NCI-H2029 (cell line): ENCODE results near the gene PGP.
A peak's percentile ranks its signal among the peaks of the same experiment; 100 is the strongest.

Source experiments
- DNase-seq: peaks from one replicate; lab custom pipeline; 2025; lab: John Stamatoyannopoulos, UW

PGP gene

DNA sequence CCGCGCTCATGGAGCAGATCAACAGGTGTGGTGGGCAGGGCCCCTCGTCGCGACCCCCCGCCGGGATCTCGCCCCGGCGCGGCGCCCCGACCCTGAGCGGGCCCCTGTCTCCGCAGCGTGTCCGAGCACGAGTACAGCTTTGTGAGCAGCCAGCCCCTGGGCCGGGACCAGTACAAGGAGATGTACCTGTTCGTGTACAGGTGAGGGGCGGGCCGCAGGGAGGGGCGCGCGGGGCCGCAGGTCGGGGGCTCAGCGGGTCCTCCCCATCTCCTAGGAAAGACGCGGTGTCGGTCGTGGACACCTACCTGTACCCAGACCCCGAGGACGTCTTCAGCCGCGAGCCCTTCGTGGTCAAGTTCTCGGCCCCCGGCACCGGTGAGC is 22.5 kb upstream of the PGP start:
- DNase-seq: no peak

DNA sequence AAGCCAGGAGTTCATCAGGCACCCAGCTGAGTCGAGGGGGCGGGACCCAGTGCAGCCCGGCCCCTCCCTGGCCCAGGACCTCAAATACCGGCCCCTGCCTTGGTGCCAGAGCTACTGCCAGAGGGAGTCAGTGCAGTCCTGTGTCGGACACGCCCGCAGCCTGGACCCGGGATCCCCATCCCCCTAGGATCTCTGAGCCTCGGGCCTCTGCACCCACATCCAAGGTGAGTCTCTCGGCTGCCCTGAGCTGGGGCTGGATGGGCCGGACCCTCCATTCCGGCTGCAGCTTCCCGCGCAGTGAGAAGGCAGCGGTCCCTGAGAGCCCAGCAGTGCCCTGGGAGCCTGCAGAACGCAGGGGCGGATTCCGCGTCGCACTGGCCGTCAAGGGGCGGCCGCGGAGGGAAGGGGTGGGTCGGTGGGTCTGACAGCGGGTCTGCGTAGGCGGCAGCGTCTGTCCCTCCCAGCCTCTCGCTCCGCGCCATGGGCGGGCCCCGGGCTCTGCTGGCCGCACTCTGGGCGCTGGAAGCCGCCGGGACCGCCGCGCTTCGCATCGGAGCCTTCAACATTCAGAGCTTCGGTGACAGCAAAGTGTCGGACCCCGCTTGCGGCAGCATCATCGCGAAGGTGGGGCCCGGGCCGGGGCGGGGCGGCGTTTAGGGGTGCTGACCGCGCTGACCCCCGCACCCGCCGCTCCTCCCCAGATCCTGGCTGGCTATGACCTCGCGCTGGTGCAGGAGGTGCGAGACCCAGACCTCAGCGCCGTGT is 21.9 kb upstream of the PGP start, which contains the start of gene DNASE1L2:
Gene DNASE1L2, plus strand, starts transcription at position 108 of the 765 bp plus-strand sequence. Its CDS starts 373 bp downstream, at position 481.
- DNase-seq: no peak

- DNase-seq: peak; percentile 29
Measured at GRCh38 chr16:2235695-2236336, 21.2 kb upstream of the PGP start.

DNA sequence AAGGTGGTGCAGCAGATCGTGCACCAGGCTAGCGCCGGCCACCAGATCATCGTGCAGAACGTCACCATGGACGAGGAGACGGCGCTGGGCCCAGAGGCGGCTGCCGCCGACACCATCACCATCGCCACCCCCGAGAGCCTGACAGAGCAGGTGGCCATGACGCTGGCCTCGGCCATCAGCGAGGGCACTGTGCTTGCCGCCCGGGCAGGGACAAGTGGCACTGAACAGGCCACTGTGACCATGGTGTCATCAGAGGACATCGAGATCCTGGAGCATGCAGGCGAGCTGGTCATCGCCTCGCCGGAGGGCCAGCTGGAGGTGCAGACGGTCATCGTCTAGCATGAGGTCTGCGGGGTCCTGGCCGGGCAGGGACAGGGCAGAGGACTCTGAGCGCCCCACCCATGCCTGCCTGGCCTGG is 20.6 kb upstream of the PGP start:
- no peak for DNase-seq

GRCh38 chr16:2234813-2235170 is 20.2 kb upstream of the PGP start:
- no peak for DNase-seq

DNA sequence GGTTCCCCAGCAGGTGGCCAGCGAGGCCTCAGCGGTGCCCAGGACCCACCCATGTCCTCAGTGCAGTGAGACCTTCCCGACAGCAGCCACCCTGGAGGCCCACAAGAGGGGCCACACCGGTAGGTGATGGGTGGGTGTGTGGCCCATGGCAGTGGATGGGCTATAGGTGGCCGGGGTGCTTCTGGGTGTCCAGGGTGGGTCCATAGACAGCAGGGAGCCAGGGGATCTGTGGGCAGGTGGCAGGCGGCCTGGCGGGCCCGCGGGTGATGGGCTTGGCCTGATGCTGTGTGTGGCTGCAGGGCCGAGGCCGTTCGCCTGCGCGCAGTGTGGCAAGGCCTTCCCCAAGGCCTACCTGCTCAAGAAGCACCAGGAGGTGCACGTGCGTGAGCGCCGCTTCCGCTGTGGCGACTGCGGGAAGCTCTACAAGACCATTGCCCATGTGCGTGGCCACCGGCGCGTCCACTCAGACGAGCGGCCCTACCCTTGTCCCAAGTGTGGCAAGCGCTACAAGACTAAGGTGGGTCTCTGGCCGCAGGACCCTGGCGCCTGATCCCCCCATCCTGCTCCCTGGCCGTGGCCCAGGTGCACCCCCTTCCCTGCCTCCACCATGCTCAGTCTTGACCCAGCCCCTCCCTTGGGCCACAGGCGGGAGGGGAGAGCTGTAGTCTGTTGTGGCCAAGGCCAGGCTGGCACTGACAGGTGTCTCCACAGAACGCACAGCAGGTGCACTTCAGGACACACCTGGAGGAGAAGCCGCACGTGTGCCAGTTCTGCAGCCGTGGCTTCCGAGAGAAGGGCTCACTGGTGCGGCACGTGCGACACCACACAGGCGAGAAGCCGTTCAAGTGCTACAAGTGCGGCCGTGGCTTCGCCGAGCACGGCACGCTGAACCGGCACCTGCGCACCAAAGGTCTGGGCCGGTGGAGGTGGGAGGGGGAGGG is 19.5 kb upstream of the PGP start:
- DNase-seq: peak; percentile 95

- DNase-seq: no peak
Measured at GRCh38 chr16:2233046-2233775, 18.6 kb upstream of the PGP start.

GRCh38 chr16:2232094-2232990 is 17.7 kb upstream of the PGP start:
- DNase-seq: no peak

- DNase-seq: peak; percentile 51
Measured at GRCh38 chr16:2231016-2231931, 16.6 kb upstream of the PGP start.

DNA sequence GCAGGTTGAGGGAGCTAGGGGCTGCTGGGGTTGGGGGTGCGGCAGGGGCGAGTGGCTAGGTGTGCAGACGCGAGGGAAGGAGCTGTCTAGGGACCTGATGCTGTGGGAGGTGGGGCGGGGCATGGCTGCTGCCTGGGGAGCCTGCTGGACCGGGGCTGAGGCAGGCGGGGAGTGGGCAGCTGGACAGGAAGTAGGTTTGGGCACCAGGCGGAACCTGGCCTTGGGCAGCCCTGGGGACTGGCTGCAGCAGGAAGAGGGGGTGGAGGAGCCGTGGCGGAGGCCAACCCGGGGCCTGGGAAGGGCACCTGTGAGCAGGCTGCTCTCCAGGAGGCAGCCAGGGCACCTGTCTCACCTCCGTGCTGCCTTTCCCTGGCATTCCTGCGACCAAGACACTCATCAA is 15.7 kb upstream of the PGP start:
- no peak for DNase-seq

DNA sequence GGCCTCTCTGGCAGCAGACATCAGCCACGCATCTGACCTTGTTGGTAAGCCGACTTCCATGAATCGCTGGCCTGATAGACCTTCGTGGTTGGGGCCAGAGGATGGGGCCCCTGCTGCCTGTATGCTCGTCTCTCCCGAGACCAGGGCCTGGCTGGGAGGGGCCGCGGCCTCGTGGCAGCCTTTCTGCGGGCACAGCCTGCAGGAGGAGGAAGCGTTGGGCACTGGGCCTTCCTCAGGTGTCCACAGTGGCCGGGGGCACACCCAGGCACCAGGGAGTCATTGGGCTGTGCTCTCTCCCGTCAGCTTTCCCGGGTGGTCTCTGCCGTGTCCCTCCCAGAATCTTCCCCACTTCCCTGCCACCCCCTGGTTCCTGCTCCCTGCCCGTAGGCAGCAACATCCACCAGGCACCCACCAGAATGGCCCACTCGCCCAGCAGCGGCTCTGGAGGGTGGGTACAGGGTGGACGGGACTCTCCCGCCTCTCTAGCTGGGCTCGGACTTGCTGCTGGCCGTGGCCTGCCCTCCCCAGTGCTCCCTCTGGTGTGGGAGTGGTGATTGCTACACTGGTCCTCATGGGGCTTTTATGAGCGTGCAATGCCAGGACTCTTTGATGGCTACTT is 15.1 kb upstream of the PGP start:
- no peak for DNase-seq

- no peak for DNase-seq
Measured at GRCh38 chr16:2229091-2229490, 14.5 kb upstream of the PGP start.

DNA sequence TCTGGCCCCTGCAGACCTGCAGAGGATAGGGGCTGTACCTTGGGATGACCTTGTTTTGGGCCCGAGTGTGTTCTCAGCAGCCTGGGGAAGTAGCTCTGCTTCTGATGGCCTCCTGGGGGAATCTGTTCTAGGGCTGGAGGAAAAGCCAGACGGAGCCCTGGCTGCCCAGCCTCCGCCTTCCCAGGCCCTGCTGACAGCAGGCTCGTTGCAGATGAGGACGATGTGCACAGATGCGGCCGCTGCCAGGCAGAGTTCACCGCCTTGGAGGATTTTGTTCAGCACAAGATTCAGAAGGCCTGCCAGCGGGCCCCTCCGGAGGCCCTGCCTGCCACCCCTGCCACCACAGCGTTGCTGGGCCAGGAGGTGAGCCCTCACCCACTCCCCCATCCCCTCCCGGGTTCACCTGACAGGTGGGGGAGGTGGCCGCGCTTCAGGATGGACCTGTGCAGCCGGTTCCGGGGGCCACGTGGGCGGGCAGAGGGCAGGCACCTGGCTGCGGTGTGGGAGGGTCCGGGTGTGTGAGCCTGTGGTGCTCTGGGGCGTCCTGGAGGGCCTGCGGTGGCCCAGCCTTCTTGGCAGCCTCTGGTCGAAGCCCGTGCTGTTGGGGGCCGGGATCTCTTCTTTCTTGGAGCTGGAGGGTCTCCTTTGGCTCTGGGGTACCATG is 13.7 kb upstream of the PGP start:
- no peak for DNase-seq

DNA sequence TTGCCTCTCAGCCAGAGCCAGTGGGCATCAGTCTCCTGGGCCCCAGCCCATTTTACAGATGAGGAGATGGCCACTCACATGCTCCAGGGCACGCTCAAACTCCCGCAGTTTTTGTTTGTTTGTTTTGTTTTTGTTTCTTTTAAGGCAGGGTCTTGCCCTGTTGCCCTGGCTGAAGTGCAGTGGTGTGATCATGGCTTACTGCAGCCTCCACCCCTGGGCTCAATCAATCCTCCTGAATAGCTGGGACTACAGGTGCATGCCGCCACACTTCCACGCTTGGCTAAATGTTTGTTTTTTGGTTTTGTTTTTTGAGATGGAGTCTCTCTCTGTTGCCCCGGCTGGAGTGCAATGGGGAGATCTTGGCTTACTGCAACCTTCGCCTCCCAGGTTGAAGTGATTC is 12.3 kb upstream of the PGP start:
- no peak for DNase-seq

DNA sequence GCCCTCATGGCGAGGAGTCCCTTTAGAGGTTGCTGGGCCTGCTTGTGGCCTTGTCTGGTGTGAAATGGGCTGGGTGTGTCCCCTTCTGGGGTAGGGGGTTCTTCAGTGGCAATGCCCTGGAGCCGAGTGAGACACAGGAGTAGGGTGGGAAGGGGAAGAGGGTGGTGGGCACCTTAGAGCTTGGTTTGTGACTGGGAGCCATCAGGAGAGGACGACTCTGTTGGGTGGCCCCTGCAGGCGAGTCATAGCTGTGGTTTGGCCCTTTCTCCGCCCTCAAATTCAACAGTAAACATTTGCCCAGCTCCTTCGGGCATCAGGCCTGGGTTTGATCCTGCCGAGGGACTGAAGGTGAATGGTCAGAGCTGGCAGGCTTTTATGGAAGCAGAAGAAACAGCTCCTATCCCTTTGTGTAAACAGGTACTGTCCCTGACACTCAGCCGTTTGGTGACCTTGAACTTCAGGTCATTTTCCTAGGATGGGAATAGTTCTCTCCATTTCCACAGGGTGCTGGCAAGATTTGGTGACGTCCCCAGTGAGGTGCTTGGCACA is 11.7 kb upstream of the PGP start:
- no peak for DNase-seq

- DNase-seq: peak; percentile 34
Measured at GRCh38 chr16:2223942-2224486, 9.4 kb upstream of the PGP start.

GRCh38 chr16:2223221-2223941 is 8.7 kb upstream of the PGP start, which contains the start of gene E4F1:
Gene E4F1, plus strand, starts transcription at chr16:2223591. Its CDS starts 23 bp downstream, at chr16:2223614.
- DNase-seq: peak; percentile 97
